Pancreas (tissue), 10 donors: ENCODE measurements around the gene PPP3CA. TPM values are rescaled to one million over a fixed set of nuclear protein-coding genes. Genes with fewer than 3 reads are reported as not detected.

Source experiments
- ATAC-seq, 4 donors: fragments of 200-7000 bp; cut with Tn5 transposase; one replicate each; pipeline versions ENCODE4 v1.8.0 to v1.9.1; 2020; ENCODE audit warnings: mild to moderate bottlenecking in 4 of 4, moderate library complexity in 4 of 4
- DNase-seq, 6 donors: peaks; one replicate each; pipeline ENCODE4 v3.0.0-alpha.2; 2020
- FAIRE-seq: peaks from 2 replicates; lab custom pipeline; 2012; peaks lifted over from hg19 to GRCh38; lab: Jason Lieb, UNC
- H3K27ac ChIP-seq, 4 donors: fragments of 200-600 bp; sonication (generic); 1 replicate in 3 of 4; 2 replicates in 1 of 4; pipeline versions ENCODE4 v1.5.0 to v1.8.0; 2020
- H3K27me3 ChIP-seq, 4 donors: fragments of 200-600 bp; one replicate each; pipeline ENCODE4 v1.8.0; 2021
- H3K36me3 ChIP-seq, 3 donors: fragments of 200-600 bp; sonication (generic) in 1 of 3; one replicate each; pipeline versions ENCODE4 v1.5.0 to v1.8.0; 2020 to 2021
- H3K4me1 ChIP-seq, 3 donors: fragments of 200-600 bp; one replicate each; pipeline ENCODE4 v1.8.0; 2021
- H3K4me3 ChIP-seq, 4 donors: fragments of 200-600 bp; sonication (generic) in 2 of 4; one replicate each; pipeline versions ENCODE4 v1.5.0 to v1.8.0; 2020 to 2021
- H3K9me3 ChIP-seq, 4 donors: fragments of 200-600 bp; one replicate each; pipeline ENCODE4 v1.8.0; 2021
- CTCF ChIP-seq, 4 donors: fragments of 200-600 bp; sonication (generic) in 3 of 4; IDR thresholded peaks; one replicate each; pipeline versions ENCODE4 v1.5.0 to v1.8.0; 2021; ENCODE audit warnings: antibody characterized with exemption in 4 of 4
- WGBS, 2 donors: extraction: QIAGEN DNeasy Blood & Tissue Kit; methylation state at CpG; one replicate each; pipeline ENCODE4 v1.1.7; 2013; 5-methylcytosine and 5-hydroxymethylcytosine counted together
- intact Hi-C, 3 donors: fragments of 100-400 bp; cut with DNase I; formaldehyde crosslinking; loops; one replicate each; pipeline versions ENCODE4 v1.11.1 to v1.14.2; 2022
- polyA plus RNA-seq, 2 donors: library from polyadenylated mRNA; stranded (reverse); fragments of 200-250 nt; gene quantifications; one replicate each; pipeline ENCODE4 v1.2.3, GENCODE V29; 2013
- total RNA-seq, 6 donors: library from RNA; stranded (reverse); fragmentation: NEBNext Ultra II Directional in 4 of 6; extraction: Animal tissue kit (Norgen Biotek cat#: 25700) in 4 of 6; gene quantifications; one replicate each; pipeline versions ENCODE4 v1.2.1 to v1.2.4, GENCODE V29; 2021 to 2023
- donor health status: healthy with polysubstance abuse.
- donor health status: DM: no; HTN: no; CAD: no; lungs with moderate emphysema.
- donor health status: DM: no; HTN: no; CAD: no.
- donor health status: control.
- donor health status: control.
- donor health status: Bipolar disorder and iron deficiency.
- donor health status: DM: yes; HTN: yes; CAD: no.
- donor health status: DM: no; HTN: no; CAD: no.
- donor health status: DM: no; HTN: no; CAD: no.
- donor health status: DM: yes; HTN: yes; CAD: no.

PPP3CA gene
- total and polyA plus RNA-seq, 8 donors, result 4.9 to 22.7 (median 10.3) TPM

- intact Hi-C loops, result no loop called here
- ATAC-seq, result peak in 3 of 4 donors; percentile 35 to 70 (median 65)
- no peak for DNase-seq
- no peak for TF ChIP-seq CTCF (IDR thresholded peaks at IDR 0.05)
- Histone ChIP-seq H3K36me3 (no peaks in the 10 kb centered on the region), H3K27ac (no peak overlapping the region), H3K9me3 (no peaks in the 10 kb centered on the region), H3K4me3 (no peak overlapping the region), H3K4me1 (peaks cover 0 to 7% (median 0%) of the 10 kb centered on the region in 3 donors), H3K27me3 (no peaks in the 10 kb centered on the region)
- no peak for FAIRE-seq
- WGBS, 2 donors, result 78 to 80% methylated on average over 1 of the region's 1 CpG
Observed at GRCh38 chr4:101232074-101232776, 115.1 kb downstream of the PPP3CA start.

GRCh38 chr4:101230801-101231426, 116.4 kb downstream of the PPP3CA start:
- Histone ChIP-seq H3K27me3 (no peaks in the 10 kb centered on the region), H3K9me3 (no peaks in the 10 kb centered on the region), H3K36me3 (no peaks in the 10 kb centered on the region), H3K4me1 (peaks cover 0 to 5% (median 0%) of the 10 kb centered on the region in 3 donors), H3K4me3 (no peak overlapping the region), H3K27ac (no peak overlapping the region)
- ATAC-seq (no peak), FAIRE-seq (no peak), DNase-seq (no peak)
- intact Hi-C loops, result no loop called here
- no peak for TF ChIP-seq CTCF (IDR thresholded peaks at IDR 0.05)
- 79 to 82% methylated on average over 3 of the region's 3 CpGs for WGBS, 2 donors

- Histone ChIP-seq H3K4me1 (peaks cover 0 to 5% (median 0%) of the 10 kb centered on the region in 3 donors), H3K9me3 (no peaks in the 10 kb centered on the region), H3K27ac (no peak overlapping the region), H3K4me3 (no peak overlapping the region), H3K27me3 (no peaks in the 10 kb centered on the region), H3K36me3 (no peaks in the 10 kb centered on the region)
- no peak for DNase-seq
- FAIRE-seq, result no peak
- ATAC-seq, result peak in 1 of 4 donors; percentile 33
- no peak for TF ChIP-seq CTCF (IDR thresholded peaks at IDR 0.05)
- intact Hi-C loops, result no loop called here
- WGBS, 2 donors, result 68 to 94% methylated on average over 2 of the region's 2 CpGs
Observed at GRCh38 chr4:101229116-101229515, 118.2 kb downstream of the PPP3CA start.

GRCh38 chr4:101227715-101228114, 119.6 kb downstream of the PPP3CA start:
- Histone ChIP-seq H3K4me3 (no peak overlapping the region), H3K36me3 (no peaks in the 10 kb centered on the region), H3K9me3 (no peaks in the 10 kb centered on the region), H3K4me1 (peaks cover 5 to 8% (median 6%) of the 10 kb centered on the region in 3 donors), H3K27ac (no peak overlapping the region), H3K27me3 (no peaks in the 10 kb centered on the region)
- FAIRE-seq (no peak), ATAC-seq (no peak), DNase-seq (no peak)
- TF ChIP-seq CTCF (IDR thresholded peaks at IDR 0.05), result no peak
- intact Hi-C loops, result no loop called here
